Measurements from ENCODE around the gene ZNF143. TPM values are rescaled to one million over a fixed set of nuclear protein-coding genes. Genes with fewer than 3 reads are reported as not detected.
A peak's percentile ranks its signal among the peaks of the same experiment; 100 is the strongest.

Gene ZNF143
- total and polyA plus RNA-seq, 2 of the 13 experiments (the other 11 are each of a cell fraction or from before 2014, with no cell fraction given) = 22.4 to 35.6 TPM

- peak; percentile 74 for TF ChIP-seq KDM2A (CRISPR knock-in tag; IDR thresholded peaks at IDR 0.05; ENCODE audit: borderline replicate concordance, low read depth)
- peak; percentile 96 for TF ChIP-seq MED13 (CRISPR knock-in tag; IDR thresholded peaks at IDR 0.05)
- TF ChIP-seq MED8 (CRISPR knock-in tag; IDR thresholded peaks at IDR 0.05; ENCODE audit: insufficient replicate concordance) = no peak
- TF ChIP-seq RARG (CRISPR knock-in tag; IDR thresholded peaks at IDR 0.05; ENCODE audit: low read depth) = no peak
- no peak for TF ChIP-seq ZNF616 (CRISPR knock-in tag; IDR thresholded peaks at IDR 0.05; ENCODE audit: low read depth)
- TF ChIP-seq MYNN (CRISPR knock-in tag; IDR thresholded peaks at IDR 0.05; ENCODE audit: low read depth) = no peak
- peak; percentile 25; the same call in 1 of the 2 replicates for TF ChIP-seq STAT5B (CRISPR knock-in tag; IDR thresholded peaks at IDR 0.05)
- no peak for TF ChIP-seq NFKB2 (CRISPR knock-in tag; IDR thresholded peaks at IDR 0.05; ENCODE audit: borderline replicate concordance)
- TF ChIP-seq SIX4 (CRISPR knock-in tag; IDR thresholded peaks at IDR 0.05) = peak; percentile 43; the same call in 1 of the 2 replicates
- TF ChIP-seq, protein P1, sequence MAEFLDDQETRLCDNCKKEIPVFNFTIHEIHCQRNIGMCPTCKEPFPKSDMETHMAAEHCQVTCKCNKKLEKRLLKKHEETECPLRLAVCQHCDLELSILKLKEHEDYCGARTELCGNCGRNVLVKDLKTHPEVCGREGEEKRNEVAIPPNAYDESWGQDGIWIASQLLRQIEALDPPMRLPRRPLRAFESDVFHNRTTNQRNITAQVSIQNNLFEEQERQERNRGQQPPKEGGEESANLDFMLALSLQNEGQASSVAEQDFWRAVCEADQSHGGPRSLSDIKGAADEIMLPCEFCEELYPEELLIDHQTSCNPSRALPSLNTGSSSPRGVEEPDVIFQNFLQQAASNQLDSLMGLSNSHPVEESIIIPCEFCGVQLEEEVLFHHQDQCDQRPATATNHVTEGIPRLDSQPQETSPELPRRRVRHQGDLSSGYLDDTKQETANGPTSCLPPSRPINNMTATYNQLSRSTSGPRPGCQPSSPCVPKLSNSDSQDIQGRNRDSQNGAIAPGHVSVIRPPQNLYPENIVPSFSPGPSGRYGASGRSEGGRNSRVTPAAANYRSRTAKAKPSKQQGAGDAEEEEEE (CRISPR knock-in tag; IDR thresholded peaks at IDR 0.05; ENCODE audit: borderline replicate concordance) = no peak
- peak; percentile 81; the same call in 1 of the 2 replicates for TF ChIP-seq ZNF292 (CRISPR knock-in tag; IDR thresholded peaks at IDR 0.05; ENCODE audit: borderline replicate concordance, low read depth)
- peak; percentile 73 for TF ChIP-seq KDM3A (CRISPR knock-in tag; IDR thresholded peaks at IDR 0.05; ENCODE audit: low read depth)
- no peak; the same call in 1 of the 2 replicates for TF ChIP-seq ZNF792 (CRISPR knock-in tag; IDR thresholded peaks at IDR 0.05)
- TF ChIP-seq ZSCAN25 (CRISPR knock-in tag; IDR thresholded peaks at IDR 0.05) = no peak
- TF ChIP-seq ARNT (IDR thresholded peaks at IDR 0.05) = no peak
- no peak for TF ChIP-seq AHR (CRISPR knock-in tag; IDR thresholded peaks at IDR 0.05)
- no peak for TF ChIP-seq ZBTB7A (CRISPR knock-in tag; IDR thresholded peaks at IDR 0.05)
- TF ChIP-seq ZNF282 (IDR thresholded peaks at IDR 0.05; ENCODE audit: partially characterized antibody) = no peak
- TF ChIP-seq ZNF24 (IDR thresholded peaks at IDR 0.05) = peak; percentile 23; the same call in 1 of the 2 replicates
- peak; percentile 66 for TF ChIP-seq ZNF441 (CRISPR knock-in tag; IDR thresholded peaks at IDR 0.05; ENCODE audit: borderline replicate concordance)
- no peak for TF ChIP-seq ZKSCAN5 (CRISPR knock-in tag; IDR thresholded peaks at IDR 0.05)
- peak; percentile 90 for TF ChIP-seq MEIS2 (CRISPR knock-in tag; IDR thresholded peaks at IDR 0.05)
- no peak for TF ChIP-seq ZNF773 (CRISPR knock-in tag; IDR thresholded peaks at IDR 0.05; ENCODE audit: borderline replicate concordance)
- TF ChIP-seq, protein P2, sequence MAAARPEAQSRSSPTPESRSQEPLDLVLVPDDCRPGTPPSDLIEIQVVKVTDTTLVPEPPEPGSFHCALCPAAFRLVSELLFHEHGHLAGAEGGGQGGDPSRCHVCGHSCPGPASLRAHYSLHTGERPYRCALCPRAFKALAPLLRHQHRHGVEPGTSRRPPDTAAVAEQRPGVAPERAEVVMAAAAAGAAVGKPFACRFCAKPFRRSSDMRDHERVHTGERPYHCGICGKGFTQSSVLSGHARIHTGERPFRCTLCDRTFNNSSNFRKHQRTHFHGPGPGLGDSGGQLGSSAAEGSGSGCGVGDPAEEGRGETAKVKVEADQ (CRISPR knock-in tag; IDR thresholded peaks at IDR 0.05; ENCODE audit: borderline replicate concordance) = no peak
- peak; percentile 24; the same call in 1 of the 2 replicates for TF ChIP-seq HOXD1 (CRISPR knock-in tag; IDR thresholded peaks at IDR 0.05)
- no peak for TF ChIP-seq ZNF790 (CRISPR knock-in tag; IDR thresholded peaks at IDR 0.05; ENCODE audit: borderline replicate concordance)
- TF ChIP-seq ZNF557 (CRISPR knock-in tag; IDR thresholded peaks at IDR 0.05) = 0 out of 2 replicates have a peak, but pooled peaks have one; percentile 53
- no peak for TF ChIP-seq ZNF678 (CRISPR knock-in tag; IDR thresholded peaks at IDR 0.05)
- no peak; the same call in 1 of the 2 replicates for TF ChIP-seq PRMT3 (CRISPR knock-in tag; IDR thresholded peaks at IDR 0.05; ENCODE audit: borderline replicate concordance, low read depth)
Measured at GRCh38 chr11:9568854-9569587, 108.2 kb downstream of the ZNF143 start (continued).
